HEK293 (cell line): Measurements from ENCODE around the gene GUCY2F.

Experiments used
- CTCF ChIA-PET: fragments of 350-600 bp; formaldehyde crosslinking; extraction: SDS; loops from one replicate; lab custom pipeline; 2021; ENCODE audit warnings: antibody characterized with exemption; lab: Yijun Ruan, JAX
- POLR2A ChIA-PET: fragments of 300-600 bp; formaldehyde crosslinking; extraction: SDS; loops from one replicate; lab custom pipeline; 2020; ENCODE audit warnings: antibody characterized with exemption, inconsistent platforms; lab: Yijun Ruan, JAX
- H3K27ac ChIP-seq: fragments of 200-500 bp; sonication (Bioruptor generic); 2 replicates; pipeline ENCODE4 v1.5.1; 2014; ENCODE audit warnings: low read depth, low read length, control low read depth, inconsistent platforms; ENCODE audit errors: extremely low read depth
- H3K36me3 ChIP-seq, 2 experiments: fragments of 200-500 bp in 1 of 2; sonication (Bioruptor generic) in 1 of 2; 1 replicate in 1 of 2; 2 replicates in 1 of 2; pipeline ENCODE4 v1.5.1; 2014 to 2017; ENCODE audit warnings: inconsistent platforms in 2 of 2, low read length in 2 of 2; ENCODE audit not compliant: control insufficient read depth in 2 of 2, insufficient read depth in 1 of 2
- H3K4me1 ChIP-seq: fragments of 200-500 bp; sonication (Bioruptor generic); 2 replicates; pipeline ENCODE4 v1.5.1; 2014; ENCODE audit warnings: mild to moderate bottlenecking, low read length, inconsistent platforms; ENCODE audit not compliant: control insufficient read depth, insufficient read depth
- H3K4me3 ChIP-seq: 2 replicates; pipeline ENCODE4 v1.5.1; 2011; ENCODE audit warnings: low read depth, mild to moderate bottlenecking, control low read depth, low read length, moderate library complexity
- H3K9me3 ChIP-seq: fragments of 200-500 bp; sonication (Bioruptor generic); 2 replicates; pipeline ENCODE4 v1.5.1; 2014; ENCODE audit warnings: low read depth, low read length, inconsistent platforms; ENCODE audit not compliant: control insufficient read depth, insufficient read depth
- FEZF1 ChIP-seq: fragments of 450-650 bp; formaldehyde crosslinking; IDR thresholded peaks from 2 replicates; pipeline ENCODE4 v1.5.1; 2016; ENCODE audit warnings: missing biosample characterization, missing genetic modification characterization
- GLIS1 ChIP-seq: fragments of 450-650 bp; formaldehyde crosslinking; IDR thresholded peaks from 2 replicates; pipeline ENCODE4 v1.5.1; 2016; ENCODE audit warnings: missing biosample characterization, missing genetic modification characterization
- KLF8 ChIP-seq: fragments of 450-650 bp; formaldehyde crosslinking; IDR thresholded peaks from 2 replicates; pipeline ENCODE4 v1.5.1; 2016; ENCODE audit warnings: missing biosample characterization, missing genetic modification characterization
- MZF1 ChIP-seq: fragments of 450-650 bp; formaldehyde crosslinking; IDR thresholded peaks from 2 replicates; pipeline ENCODE4 v1.5.1; 2017; ENCODE audit warnings: missing biosample characterization, missing genetic modification characterization, borderline replicate concordance
- PRDM1 ChIP-seq: fragments of 450-650 bp; formaldehyde crosslinking; IDR thresholded peaks from 2 replicates; pipeline ENCODE4; 2016; ENCODE audit warnings: missing biosample characterization, missing genetic modification characterization
- TRIM28 ChIP-seq: IDR thresholded peaks from 2 replicates; pipeline ENCODE4 v1.6.1; 2011; ENCODE audit warnings: low read length, control low read depth, borderline replicate concordance
- WT1 ChIP-seq: fragments of 450-650 bp; formaldehyde crosslinking; IDR thresholded peaks from 2 replicates; pipeline ENCODE4 v1.5.1; 2016; ENCODE audit warnings: missing biosample characterization, missing genetic modification characterization
- ZBTB17 ChIP-seq: fragments of 450-650 bp; formaldehyde crosslinking; IDR thresholded peaks from 2 replicates; pipeline ENCODE4 v1.5.1; 2016; ENCODE audit warnings: missing biosample characterization, missing genetic modification characterization
- ZFP41 ChIP-seq: fragments of 450-650 bp; formaldehyde crosslinking; IDR thresholded peaks from 2 replicates; pipeline ENCODE4 v1.5.1; 2016; ENCODE audit warnings: missing biosample characterization, missing genetic modification characterization, borderline replicate concordance
- ZNF10 ChIP-seq: fragments of 450-650 bp; formaldehyde crosslinking; IDR thresholded peaks from 2 replicates; pipeline ENCODE4 v1.5.1; 2017; ENCODE audit warnings: missing biosample characterization, missing genetic modification characterization
- ZNF155 ChIP-seq: fragments of 450-650 bp; formaldehyde crosslinking; IDR thresholded peaks from 2 replicates; pipeline ENCODE4 v1.5.1; 2016; ENCODE audit warnings: missing biosample characterization, missing genetic modification characterization
- ZNF214 ChIP-seq: fragments of 450-650 bp; formaldehyde crosslinking; IDR thresholded peaks from 2 replicates; pipeline ENCODE4 v1.5.1; 2017; ENCODE audit warnings: missing biosample characterization, mild to moderate bottlenecking, missing genetic modification characterization, borderline replicate concordance
- ZNF350 ChIP-seq: fragments of 450-650 bp; formaldehyde crosslinking; IDR thresholded peaks from 2 replicates; pipeline ENCODE4 v1.5.0; 2017; ENCODE audit warnings: missing biosample characterization, mild to moderate bottlenecking, missing genetic modification characterization
- ZNF530 ChIP-seq: fragments of 450-650 bp; formaldehyde crosslinking; IDR thresholded peaks from 2 replicates; pipeline ENCODE4 v1.5.1; 2016; ENCODE audit warnings: low read depth, missing biosample characterization, missing genetic modification characterization
- ZNF548 ChIP-seq: fragments of 450-650 bp; formaldehyde crosslinking; IDR thresholded peaks from 2 replicates; pipeline ENCODE4 v1.5.1; 2016; ENCODE audit warnings: missing biosample characterization, missing genetic modification characterization
- ZNF555 ChIP-seq: fragments of 450-650 bp; formaldehyde crosslinking; conservative IDR thresholded peaks from 2 replicates; pipeline ENCODE4 v1.5.1; 2017; ENCODE audit warnings: missing biosample characterization, mild to moderate bottlenecking, missing genetic modification characterization, inconsistent platforms
- ZNF600 ChIP-seq: fragments of 450-650 bp; formaldehyde crosslinking; IDR thresholded peaks from 2 replicates; pipeline ENCODE4 v1.5.1; 2016; ENCODE audit warnings: missing biosample characterization, missing genetic modification characterization
- ZNF654 ChIP-seq: fragments of 450-650 bp; formaldehyde crosslinking; IDR thresholded peaks from 2 replicates; pipeline ENCODE4 v1.5.1; 2016; ENCODE audit warnings: low read depth, missing biosample characterization, missing genetic modification characterization
- ZNF670 ChIP-seq: fragments of 450-650 bp; formaldehyde crosslinking; IDR thresholded peaks from 2 replicates; pipeline ENCODE4 v1.5.1; 2016; ENCODE audit warnings: missing biosample characterization, missing genetic modification characterization, low read depth
- ZNF701 ChIP-seq: fragments of 450-650 bp; formaldehyde crosslinking; IDR thresholded peaks from 2 replicates; pipeline ENCODE4 v1.5.1; 2016; ENCODE audit warnings: missing biosample characterization, missing genetic modification characterization
- ZNF747 ChIP-seq: fragments of 450-650 bp; formaldehyde crosslinking; IDR thresholded peaks from 2 replicates; pipeline ENCODE4 v1.5.1; 2016; ENCODE audit warnings: missing biosample characterization, missing genetic modification characterization
- ZNF777 ChIP-seq: fragments of 450-650 bp; formaldehyde crosslinking; IDR thresholded peaks from 2 replicates; pipeline ENCODE4 v1.5.1; 2017; ENCODE audit warnings: missing biosample characterization, missing genetic modification characterization, borderline replicate concordance
- ZNF792 ChIP-seq: fragments of 450-650 bp; formaldehyde crosslinking; IDR thresholded peaks from 2 replicates; pipeline ENCODE4 v1.5.1; 2016; ENCODE audit warnings: missing biosample characterization, missing genetic modification characterization
- ZNF830 ChIP-seq: fragments of 450-650 bp; IDR thresholded peaks from 2 replicates; pipeline ENCODE4 v1.5.0; 2018; ENCODE audit warnings: missing biosample characterization, missing genetic modification characterization, low read depth, mild to moderate bottlenecking, moderate library complexity
- ZSCAN23 ChIP-seq: fragments of 450-650 bp; formaldehyde crosslinking; IDR thresholded peaks from 2 replicates; pipeline ENCODE4 v1.5.1; 2016; ENCODE audit warnings: missing biosample characterization, missing genetic modification characterization
- TF ChIP-seq, protein P1 (sequence below): fragments of 450-650 bp; formaldehyde crosslinking; IDR thresholded peaks from 2 replicates; pipeline ENCODE4 v1.5.1; 2016; ENCODE audit warnings: missing biosample characterization, missing genetic modification characterization
- TF ChIP-seq, protein P2 (sequence below): fragments of 450-650 bp; formaldehyde crosslinking; conservative IDR thresholded peaks from 2 replicates; pipeline ENCODE4 v1.5.1; 2016; ENCODE audit warnings: low read depth, missing biosample characterization, missing genetic modification characterization
- TF ChIP-seq, protein P3 (sequence below): fragments of 450-650 bp; formaldehyde crosslinking; IDR thresholded peaks from 2 replicates; pipeline ENCODE4 v1.5.1; 2016; ENCODE audit warnings: missing biosample characterization, missing genetic modification characterization, low read depth

Gene GUCY2F

DNA sequence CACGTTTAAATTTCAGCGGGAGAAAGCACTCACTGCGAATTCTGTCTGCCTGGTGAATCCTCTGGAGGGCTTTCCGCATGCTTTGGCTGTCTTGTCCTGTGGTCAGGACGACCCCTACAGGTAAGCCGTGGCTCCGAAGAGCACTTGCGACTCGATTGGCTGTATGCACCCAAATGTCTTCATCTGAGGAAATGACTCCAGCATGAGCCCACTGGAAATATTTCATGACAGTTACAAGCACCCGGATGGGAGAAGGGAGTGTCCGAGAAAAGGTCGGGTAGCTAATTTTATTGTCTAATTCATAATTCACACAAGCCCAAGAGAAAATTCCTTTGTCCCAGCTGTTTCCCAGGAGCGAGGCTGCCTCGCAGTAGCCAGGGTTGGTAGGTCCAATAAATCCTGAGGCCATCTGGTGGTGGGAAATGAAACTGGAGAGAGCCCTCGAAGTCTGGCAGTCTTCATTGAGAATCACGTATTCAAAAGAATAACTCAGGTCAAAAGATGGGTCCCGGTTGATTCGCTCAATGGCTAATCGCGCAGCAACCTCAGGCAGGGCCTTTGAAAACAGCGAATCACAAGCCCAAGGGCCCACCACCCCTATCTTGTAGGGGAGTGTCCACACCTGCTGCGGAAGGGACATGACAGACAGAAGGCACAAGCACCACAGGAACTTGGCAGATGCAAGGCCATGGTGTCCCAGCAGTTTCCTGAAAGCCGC is 6.6 kb downstream of the GUCY2F start:
- CTCF ChIA-PET: interaction anchor here (0.6 to 7.7 kb wide), 17 partner anchors 10 to 1310 kb away, joined by 3 to 82 read pairs (median 4); no protein-coding TSS in a partner anchor
- Histone ChIP-seq H3K4me1 (no peaks in the 10 kb centered on the region), H3K4me3 (no peak overlapping the region), H3K27ac (no peak overlapping the region), H3K36me3 (no peaks in the 10 kb centered on the region), H3K9me3 (no peaks in the 10 kb centered on the region)
- TF ChIP-seq ZNF530 (no peak), ZNF830 (no peak), ZNF548 (tag by site-specific recombination) (no peak), ZNF701 (tag by site-specific recombination) (no peak), KLF8 (tag by site-specific recombination) (no peak), ZNF214 (tag by site-specific recombination) (no peak), ZNF670 (no peak)
- TF ChIP-seq, protein P1, sequence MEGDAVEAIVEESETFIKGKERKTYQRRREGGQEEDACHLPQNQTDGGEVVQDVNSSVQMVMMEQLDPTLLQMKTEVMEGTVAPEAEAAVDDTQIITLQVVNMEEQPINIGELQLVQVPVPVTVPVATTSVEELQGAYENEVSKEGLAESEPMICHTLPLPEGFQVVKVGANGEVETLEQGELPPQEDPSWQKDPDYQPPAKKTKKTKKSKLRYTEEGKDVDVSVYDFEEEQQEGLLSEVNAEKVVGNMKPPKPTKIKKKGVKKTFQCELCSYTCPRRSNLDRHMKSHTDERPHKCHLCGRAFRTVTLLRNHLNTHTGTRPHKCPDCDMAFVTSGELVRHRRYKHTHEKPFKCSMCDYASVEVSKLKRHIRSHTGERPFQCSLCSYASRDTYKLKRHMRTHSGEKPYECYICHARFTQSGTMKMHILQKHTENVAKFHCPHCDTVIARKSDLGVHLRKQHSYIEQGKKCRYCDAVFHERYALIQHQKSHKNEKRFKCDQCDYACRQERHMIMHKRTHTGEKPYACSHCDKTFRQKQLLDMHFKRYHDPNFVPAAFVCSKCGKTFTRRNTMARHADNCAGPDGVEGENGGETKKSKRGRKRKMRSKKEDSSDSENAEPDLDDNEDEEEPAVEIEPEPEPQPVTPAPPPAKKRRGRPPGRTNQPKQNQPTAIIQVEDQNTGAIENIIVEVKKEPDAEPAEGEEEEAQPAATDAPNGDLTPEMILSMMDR (tag by site-specific recombination): peak; percentile 44
- POLR2A ChIA-PET: no interaction called here

DNA sequence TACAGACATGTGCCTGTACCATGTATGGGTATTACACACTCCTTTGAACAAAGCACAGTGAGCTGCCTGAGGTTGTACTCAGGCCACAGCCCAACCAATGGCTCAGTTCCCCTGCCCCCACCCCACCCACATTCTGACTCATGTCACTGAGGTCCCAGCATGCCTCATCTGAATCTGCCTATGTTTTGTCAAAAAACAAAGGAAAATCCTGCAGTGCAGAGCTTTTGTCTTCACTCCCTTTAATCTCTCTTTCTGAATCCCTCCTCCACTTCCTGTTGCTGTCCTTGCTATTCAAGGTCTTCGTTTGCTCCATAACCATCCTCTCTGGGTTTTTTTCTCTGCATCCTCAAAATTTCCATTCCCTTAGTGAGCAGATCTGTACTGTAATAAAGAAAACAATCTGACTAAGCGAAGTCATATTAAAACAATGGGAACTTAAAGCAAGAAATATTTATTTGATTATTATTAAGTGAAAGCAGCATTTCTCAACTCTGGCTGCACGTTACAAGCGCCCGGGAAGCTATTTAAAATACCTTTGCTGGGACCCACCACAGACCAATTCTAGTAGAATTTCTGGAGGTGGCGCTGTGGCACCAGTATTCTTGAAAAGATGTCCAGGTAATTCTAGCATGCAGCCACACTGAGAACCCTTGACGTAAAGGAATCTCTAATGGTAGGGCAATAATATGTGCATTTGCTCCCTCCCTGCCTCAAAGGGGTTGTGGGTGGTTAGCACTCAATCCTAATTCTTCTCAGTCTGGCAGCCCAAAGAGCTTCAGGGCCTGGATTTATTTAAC is 8.7 kb downstream of the GUCY2F start:
- H3K9me3 ChIP-seq: no peaks in the 10 kb centered on the region
- POLR2A ChIA-PET: no interaction called here
- no peak overlapping the region for H3K27ac ChIP-seq
- H3K4me3 ChIP-seq: no peak overlapping the region
- H3K4me1 ChIP-seq: no peaks in the 10 kb centered on the region
- H3K36me3 ChIP-seq: no peaks in the 10 kb centered on the region
- CTCF ChIA-PET: interaction anchor here (0.5 to 7.7 kb wide), 28 partner anchors 8 to 774 kb away, joined by 3 to 82 read pairs (median 4); no protein-coding TSS in a partner anchor
- no peak for TF ChIP-seq ZFP41 (tag by site-specific recombination)
- TF ChIP-seq TRIM28: no peak
- no peak for TF ChIP-seq ZNF777 (tag by site-specific recombination)
- TF ChIP-seq ZNF350 (tag by site-specific recombination): no peak
- no peak for TF ChIP-seq ZNF600 (tag by site-specific recombination)
- TF ChIP-seq, protein P2, sequence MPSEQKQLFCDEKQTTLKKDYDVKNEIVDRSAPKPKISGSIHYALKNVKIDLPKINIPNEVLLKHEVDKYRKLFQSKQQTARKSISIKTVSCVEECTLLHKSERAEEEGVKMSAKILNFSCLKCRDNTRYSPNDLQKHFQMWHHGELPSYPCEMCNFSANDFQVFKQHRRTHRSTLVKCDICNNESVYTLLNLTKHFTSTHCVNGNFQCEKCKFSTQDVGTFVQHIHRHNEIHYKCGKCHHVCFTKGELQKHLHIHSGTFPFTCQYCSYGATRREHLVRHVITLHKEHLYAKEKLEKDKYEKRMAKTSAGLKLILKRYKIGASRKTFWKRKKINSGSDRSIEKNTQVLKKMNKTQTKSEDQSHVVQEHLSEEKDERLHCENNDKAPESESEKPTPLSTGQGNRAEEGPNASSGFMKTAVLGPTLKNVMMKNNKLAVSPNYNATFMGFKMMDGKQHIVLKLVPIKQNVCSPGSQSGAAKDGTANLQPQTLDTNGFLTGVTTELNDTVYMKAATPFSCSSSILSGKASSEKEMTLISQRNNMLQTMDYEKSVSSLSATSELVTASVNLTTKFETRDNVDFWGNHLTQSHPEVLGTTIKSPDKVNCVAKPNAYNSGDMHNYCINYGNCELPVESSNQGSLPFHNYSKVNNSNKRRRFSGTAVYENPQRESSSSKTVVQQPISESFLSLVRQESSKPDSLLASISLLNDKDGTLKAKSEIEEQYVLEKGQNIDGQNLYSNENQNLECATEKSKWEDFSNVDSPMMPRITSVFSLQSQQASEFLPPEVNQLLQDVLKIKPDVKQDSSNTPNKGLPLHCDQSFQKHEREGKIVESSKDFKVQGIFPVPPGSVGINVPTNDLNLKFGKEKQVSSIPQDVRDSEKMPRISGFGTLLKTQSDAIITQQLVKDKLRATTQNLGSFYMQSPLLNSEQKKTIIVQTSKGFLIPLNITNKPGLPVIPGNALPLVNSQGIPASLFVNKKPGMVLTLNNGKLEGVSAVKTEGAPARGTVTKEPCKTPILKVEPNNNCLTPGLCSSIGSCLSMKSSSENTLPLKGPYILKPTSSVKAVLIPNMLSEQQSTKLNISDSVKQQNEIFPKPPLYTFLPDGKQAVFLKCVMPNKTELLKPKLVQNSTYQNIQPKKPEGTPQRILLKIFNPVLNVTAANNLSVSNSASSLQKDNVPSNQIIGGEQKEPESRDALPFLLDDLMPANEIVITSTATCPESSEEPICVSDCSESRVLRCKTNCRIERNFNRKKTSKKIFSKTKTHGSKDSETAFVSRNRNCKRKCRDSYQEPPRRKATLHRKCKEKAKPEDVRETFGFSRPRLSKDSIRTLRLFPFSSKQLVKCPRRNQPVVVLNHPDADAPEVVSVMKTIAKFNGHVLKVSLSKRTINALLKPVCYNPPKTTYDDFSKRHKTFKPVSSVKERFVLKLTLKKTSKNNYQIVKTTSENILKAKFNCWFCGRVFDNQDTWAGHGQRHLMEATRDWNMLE (tag by site-specific recombination): no peak
- no peak for TF ChIP-seq ZBTB17 (tag by site-specific recombination)
- TF ChIP-seq ZNF792: no peak
- no peak for TF ChIP-seq ZNF747
- TF ChIP-seq PRDM1: no peak
- TF ChIP-seq ZSCAN23: no peak
- no peak for TF ChIP-seq ZNF155
- no peak for TF ChIP-seq ZNF555 (tag by site-specific recombination)
- TF ChIP-seq FEZF1 (tag by site-specific recombination): no peak
- TF ChIP-seq GLIS1 (tag by site-specific recombination): no peak
- peak; percentile 37 for TF ChIP-seq ZNF654 (tag by site-specific recombination)
- TF ChIP-seq WT1: no peak
- TF ChIP-seq, protein P3, sequence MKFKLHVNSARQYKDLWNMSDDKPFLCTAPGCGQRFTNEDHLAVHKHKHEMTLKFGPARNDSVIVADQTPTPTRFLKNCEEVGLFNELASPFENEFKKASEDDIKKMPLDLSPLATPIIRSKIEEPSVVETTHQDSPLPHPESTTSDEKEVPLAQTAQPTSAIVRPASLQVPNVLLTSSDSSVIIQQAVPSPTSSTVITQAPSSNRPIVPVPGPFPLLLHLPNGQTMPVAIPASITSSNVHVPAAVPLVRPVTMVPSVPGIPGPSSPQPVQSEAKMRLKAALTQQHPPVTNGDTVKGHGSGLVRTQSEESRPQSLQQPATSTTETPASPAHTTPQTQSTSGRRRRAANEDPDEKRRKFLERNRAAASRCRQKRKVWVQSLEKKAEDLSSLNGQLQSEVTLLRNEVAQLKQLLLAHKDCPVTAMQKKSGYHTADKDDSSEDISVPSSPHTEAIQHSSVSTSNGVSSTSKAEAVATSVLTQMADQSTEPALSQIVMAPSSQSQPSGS (tag by site-specific recombination): no peak
- TF ChIP-seq ZNF10 (tag by site-specific recombination): no peak
- TF ChIP-seq MZF1 (tag by site-specific recombination): no peak
